GM12878 (cell line): Measurements from ENCODE around the gene COL9A2. TPM values are rescaled to one million over a fixed set of nuclear protein-coding genes. Genes with fewer than 3 reads are reported as not detected.
A peak's percentile ranks its signal among the peaks of the same experiment; 100 is the strongest.

Experiments
- ATAC-seq: fragments of 200-7000 bp; cut with Tn5 transposase; 3 replicates; pipeline ENCODE4 v1.9.1; 2020; ENCODE audit warnings: mild to moderate bottlenecking, moderate library complexity
- BruUV-seq: library from RNA; stranded (reverse); fragments of 400-500 nt; replicated peaks from 2 replicates; lab custom pipeline; 2021; lab: Mats Ljungman, UMichigan
- CTCF ChIA-PET: fragments of 300-600 bp; sonication (Branson Sonifier 250); formaldehyde crosslinking; extraction: SDS; loops from one replicate; lab custom pipeline; 2021; ENCODE audit warnings: inconsistent platforms; lab: Yijun Ruan, JAX
- POLR2A ChIA-PET: fragments of 350-600 bp; formaldehyde crosslinking; extraction: SDS; loops from one replicate; lab custom pipeline; 2021; ENCODE audit warnings: inconsistent platforms; lab: Charles Lee
- RAD21 ChIA-PET: fragments of 300-600 bp; sonication (Branson Sonifier 250); formaldehyde crosslinking; loops from one replicate; lab custom pipeline; 2023; ENCODE audit warnings: antibody characterized with exemption; ENCODE audit not compliant: unreplicated experiment; lab: Charles Lee
- SMC1A ChIA-PET: fragments of 300-600 bp; sonication (Branson Sonifier 250); formaldehyde crosslinking; loops from one replicate; lab custom pipeline; 2023; ENCODE audit not compliant: unreplicated experiment, uncharacterized antibody; lab: Charles Lee
- DNase-seq: peaks from one replicate; pipeline ENCODE4 v3.0.0-alpha.2; 2011; ENCODE audit warnings: low read depth, low spot score
- FAIRE-seq: peaks from 3 replicates; lab custom pipeline; 2011; peaks lifted over from hg19 to GRCh38; lab: Jason Lieb, UNC
- H2AFZ ChIP-seq: 2 replicates; pipeline ENCODE4 v1.6.0; 2011; ENCODE audit warnings: low read depth, low read length, control low read depth; ENCODE audit not compliant: control insufficient read depth
- H3K27ac ChIP-seq: 2 replicates; pipeline ENCODE4 v1.5.1; 2011; ENCODE audit warnings: control low read depth; ENCODE audit not compliant: control insufficient read depth, insufficient read depth
- H3K27me3 ChIP-seq, 2 experiments: replicated peaks in 1 of 2; 2 replicates each; pipeline versions ENCODE4 v1.6.0 to v1.6.1; 2011; ENCODE audit warnings: low read length in 1 of 2; ENCODE audit not compliant: control insufficient read depth in 2 of 2, insufficient read depth in 2 of 2
- H3K36me3 ChIP-seq, 2 experiments: 2 replicates each; pipeline ENCODE4 v1.5.1; 2011; ENCODE audit warnings: low read length in 1 of 2; ENCODE audit not compliant: control insufficient read depth in 2 of 2, insufficient read depth in 2 of 2
- H3K4me1 ChIP-seq: 2 replicates; pipeline ENCODE4 v1.6.1; 2011; ENCODE audit warnings: mild to moderate bottlenecking, low read length, moderate library complexity, mixed read lengths; ENCODE audit not compliant: control insufficient read depth, insufficient read depth
- H3K4me2 ChIP-seq: 2 replicates; pipeline ENCODE4 v1.6.0; 2011; ENCODE audit warnings: control low read depth; ENCODE audit not compliant: control insufficient read depth, insufficient read depth
- H3K4me3 ChIP-seq: fragments of 200-600 bp; sonication (generic); 2 replicates; pipeline ENCODE4 v1.5.1; 2016
- H3K79me2 ChIP-seq: 2 replicates; pipeline ENCODE4 v1.6.0; 2011; ENCODE audit warnings: low read length; ENCODE audit not compliant: control insufficient read depth, insufficient read depth
- H3K9ac ChIP-seq: 2 replicates; pipeline ENCODE4 v1.8.0; 2011; ENCODE audit warnings: low read length, control low read depth, mixed read lengths; ENCODE audit not compliant: control insufficient read depth, insufficient read depth
- H3K9me3 ChIP-seq: replicated peaks from 3 replicates; pipeline ENCODE4 v1.5.1; 2011; ENCODE audit warnings: mild to moderate bottlenecking, low read length; ENCODE audit not compliant: control insufficient read depth, insufficient read depth
- H4K20me1 ChIP-seq: 2 replicates; pipeline ENCODE4 v1.6.0; 2011; ENCODE audit not compliant: control insufficient read depth, insufficient read depth
- CBX5 ChIP-seq: sonication (generic); IDR thresholded peaks from 2 replicates; pipeline ENCODE4 v1.6.1; 2016; ENCODE audit warnings: low read depth, moderate library complexity, mild to moderate bottlenecking, inconsistent platforms
- HDGF ChIP-seq: fragments of 450-650 bp; IDR thresholded peaks from 2 replicates; pipeline ENCODE4 v1.6.1; 2016; ENCODE audit warnings: antibody characterized with exemption
- MTA2 ChIP-seq: fragments of 450-650 bp; IDR thresholded peaks from 2 replicates; pipeline ENCODE4 v1.6.1; 2016; ENCODE audit warnings: low read depth, mild to moderate bottlenecking, moderate library complexity
- STAT3 ChIP-seq: IDR thresholded peaks from 2 replicates; pipeline ENCODE4 v1.6.1; 2011; ENCODE audit warnings: low read depth, low read length, improper control_type of control experiment
- WGBS: methylation state at CpG from one replicate; pipeline ENCODE4 v1.1.6; 2016; ENCODE audit warnings: low lambda C conversion rate; ENCODE audit not compliant: insufficient replicate concordance, insufficient coverage; ENCODE audit errors: missing lambda C conversion rate; 5-methylcytosine and 5-hydroxymethylcytosine counted together
- in situ Hi-C: fragments of 300-500 bp; cut with MboI; formaldehyde crosslinking; loops from 9 replicates; pipeline ENCODE4 v1.14.3; 2018; ENCODE audit warnings: mixed read lengths
- intact Hi-C: fragments of 100-400 bp; cut with micrococcal nuclease; formaldehyde crosslinking; loops from one replicate; pipeline ENCODE4 v1.14.2; 2022; ENCODE audit not compliant: unreplicated experiment
- polyA plus RNA-seq, 11 experiments: library from polyadenylated mRNA; depleted of rRNA in 4 of 11; unstranded in 6 of 11; stranded (reverse) in 5 of 11; fragments of >200 nt; fragmentation: Nextera tagmentation in 4 of 11; fragmentation: Illumina TruSeq in 1 of 11; extraction: Ambion mirVana in 4 of 11; extraction: Trizol in 1 of 11; gene quantifications; 1 replicate in 1 of 11; 2 replicates in 10 of 11; pipeline versions ENCODE4 v1.2.1 to v1.2.3, GENCODE V29; 2011 to 2016; ENCODE audit warnings: inconsistent platforms in 2 of 11, missing spikeins in 2 of 11, low read depth in 1 of 11
- total RNA-seq, 4 experiments: library from RNA; depleted of rRNA in 3 of 4; stranded (reverse); fragments of >200 nt in 3 of 4; fragmentation: Illumina TruSeq in 1 of 4; extraction: Trizol in 1 of 4; gene quantifications; 2 replicates each; pipeline versions ENCODE4 v1.2.1 to v1.2.3, GENCODE V29; 2013 to 2021
- TF ChIP-seq, protein P1 (sequence below): fragments of 450-650 bp; IDR thresholded peaks from 2 replicates; pipeline ENCODE4 v1.6.1; 2016; ENCODE audit warnings: mild to moderate bottlenecking, moderate library complexity, borderline replicate concordance
- TF ChIP-seq, protein P2 (sequence below): fragments of 450-650 bp; IDR thresholded peaks from 2 replicates; pipeline ENCODE4 v1.6.1; 2017; ENCODE audit warnings: low read depth, mild to moderate bottlenecking, moderate library complexity

The COL9A2 gene
- total and polyA plus RNA-seq, 10 of the 15 experiments (the other 5 are each of a cell fraction or from before 2014, with no cell fraction given), result 3.1 to 63.3 (median 22.4) TPM

DNA sequence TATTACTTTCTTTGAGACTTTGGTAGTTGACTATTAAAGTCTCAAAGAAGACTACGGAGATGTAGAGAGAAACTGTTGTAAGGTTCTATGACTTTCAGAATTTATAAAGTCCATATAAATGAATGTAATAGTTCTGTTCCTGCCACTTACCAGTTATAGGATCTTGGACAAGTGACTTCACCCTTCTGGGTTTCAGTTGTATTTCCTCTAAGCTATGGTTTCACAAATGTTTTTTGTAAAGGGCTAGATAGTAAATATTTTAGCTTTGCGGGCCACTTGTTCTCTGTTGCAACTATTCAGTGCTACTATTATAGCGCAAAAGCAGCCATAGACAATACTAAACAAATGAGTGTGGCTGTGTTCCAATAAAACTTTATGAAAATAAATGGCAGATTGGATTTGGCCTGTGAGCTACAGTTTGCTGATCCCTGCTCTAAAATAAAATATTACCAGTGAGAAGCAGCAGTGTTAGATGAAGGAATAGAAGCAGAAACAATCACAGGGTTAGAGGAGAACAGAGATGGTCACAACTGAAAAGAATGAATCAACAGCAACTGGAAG, 44.4 kb downstream of the COL9A2 start (continued):
- TF ChIP-seq, protein P1, sequence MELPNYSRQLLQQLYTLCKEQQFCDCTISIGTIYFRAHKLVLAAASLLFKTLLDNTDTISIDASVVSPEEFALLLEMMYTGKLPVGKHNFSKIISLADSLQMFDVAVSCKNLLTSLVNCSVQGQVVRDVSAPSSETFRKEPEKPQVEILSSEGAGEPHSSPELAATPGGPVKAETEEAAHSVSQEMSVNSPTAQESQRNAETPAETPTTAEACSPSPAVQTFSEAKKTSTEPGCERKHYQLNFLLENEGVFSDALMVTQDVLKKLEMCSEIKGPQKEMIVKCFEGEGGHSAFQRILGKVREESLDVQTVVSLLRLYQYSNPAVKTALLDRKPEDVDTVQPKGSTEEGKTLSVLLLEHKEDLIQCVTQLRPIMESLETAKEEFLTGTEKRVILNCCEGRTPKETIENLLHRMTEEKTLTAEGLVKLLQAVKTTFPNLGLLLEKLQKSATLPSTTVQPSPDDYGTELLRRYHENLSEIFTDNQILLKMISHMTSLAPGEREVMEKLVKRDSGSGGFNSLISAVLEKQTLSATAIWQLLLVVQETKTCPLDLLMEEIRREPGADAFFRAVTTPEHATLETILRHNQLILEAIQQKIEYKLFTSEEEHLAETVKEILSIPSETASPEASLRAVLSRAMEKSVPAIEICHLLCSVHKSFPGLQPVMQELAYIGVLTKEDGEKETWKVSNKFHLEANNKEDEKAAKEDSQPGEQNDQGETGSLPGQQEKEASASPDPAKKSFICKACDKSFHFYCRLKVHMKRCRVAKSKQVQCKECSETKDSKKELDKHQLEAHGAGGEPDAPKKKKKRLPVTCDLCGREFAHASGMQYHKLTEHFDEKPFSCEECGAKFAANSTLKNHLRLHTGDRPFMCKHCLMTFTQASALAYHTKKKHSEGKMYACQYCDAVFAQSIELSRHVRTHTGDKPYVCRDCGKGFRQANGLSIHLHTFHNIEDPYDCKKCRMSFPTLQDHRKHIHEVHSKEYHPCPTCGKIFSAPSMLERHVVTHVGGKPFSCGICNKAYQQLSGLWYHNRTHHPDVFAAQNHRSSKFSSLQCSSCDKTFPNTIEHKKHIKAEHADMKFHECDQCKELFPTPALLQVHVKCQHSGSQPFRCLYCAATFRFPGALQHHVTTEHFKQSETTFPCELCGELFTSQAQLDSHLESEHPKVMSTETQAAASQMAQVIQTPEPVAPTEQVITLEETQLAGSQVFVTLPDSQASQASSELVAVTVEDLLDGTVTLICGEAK, result peak; percentile 68
- TF ChIP-seq, all 136 proteins: peak for 6

DNA sequence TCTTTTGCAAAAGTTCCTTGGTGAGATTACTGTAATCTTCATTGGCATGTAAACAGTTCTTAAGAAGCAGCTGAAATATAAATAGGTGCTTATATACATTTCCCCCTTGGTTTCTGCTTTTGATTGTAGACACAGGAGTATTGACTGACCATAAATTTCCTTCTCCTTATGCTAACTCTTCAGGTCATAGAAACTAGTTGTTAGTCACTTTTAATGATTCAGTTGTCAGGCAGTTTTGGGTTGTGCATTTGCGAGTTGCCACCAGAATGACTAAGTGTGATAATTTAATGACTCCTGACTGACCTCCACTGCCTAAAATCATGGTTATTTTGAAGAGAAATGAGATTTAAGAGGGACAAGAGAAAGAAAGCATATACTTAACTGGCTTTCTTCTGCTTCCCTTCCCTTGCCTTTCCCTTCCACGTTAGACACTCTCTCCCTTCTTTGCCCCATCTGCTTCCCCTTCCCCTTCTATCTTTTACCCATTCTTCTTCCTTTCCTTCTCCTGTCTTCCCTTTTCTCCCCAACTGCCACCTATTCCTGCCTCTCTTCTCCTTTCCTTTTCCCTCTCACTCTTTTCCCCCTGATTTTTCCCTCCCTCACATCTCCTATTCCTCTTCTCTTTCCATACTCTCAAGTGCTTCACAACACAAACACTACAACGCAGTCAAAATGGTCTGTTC, 46.8 kb downstream of the COL9A2 start:
- no TSS peak for BruUV-seq
- H3K4me3 ChIP-seq, result no peak overlapping the region
- ATAC-seq, result peak; percentile 55
- FAIRE-seq, result no peak
- in situ Hi-C loops (no loop called here), intact Hi-C loops (no loop called here)
- no peaks in the 10 kb centered on the region for H3K27me3 ChIP-seq
- CTCF ChIA-PET, result interaction anchor here (0.8 to 1.5 kb wide), 3 partner anchors 46 to 135 kb away, joined by 3 to 5 read pairs (median 5); no protein-coding TSS in a partner anchor
- H3K4me2 ChIP-seq, result no peak overlapping the region
- peaks cover 5% of the 10 kb centered on the region; the same call in 1 of the 2 replicates for H3K4me1 ChIP-seq
- no peak overlapping the region for H3K27ac ChIP-seq
- POLR2A ChIA-PET, result no interaction called here
- SMC1A ChIA-PET, result interaction anchor here (0.7 to 2.0 kb wide), 5 partner anchors 12 to 87 kb away, joined by 3 to 7 read pairs (median 5); partner anchors contain the start of gene ZMPSTE24
- no peak for DNase-seq
- TF ChIP-seq HDGF, result 0 out of 2 replicates have a peak, but pooled peaks have one; percentile 28
- TF ChIP-seq MTA2, result peak; percentile 67
- TF ChIP-seq, protein P2, sequence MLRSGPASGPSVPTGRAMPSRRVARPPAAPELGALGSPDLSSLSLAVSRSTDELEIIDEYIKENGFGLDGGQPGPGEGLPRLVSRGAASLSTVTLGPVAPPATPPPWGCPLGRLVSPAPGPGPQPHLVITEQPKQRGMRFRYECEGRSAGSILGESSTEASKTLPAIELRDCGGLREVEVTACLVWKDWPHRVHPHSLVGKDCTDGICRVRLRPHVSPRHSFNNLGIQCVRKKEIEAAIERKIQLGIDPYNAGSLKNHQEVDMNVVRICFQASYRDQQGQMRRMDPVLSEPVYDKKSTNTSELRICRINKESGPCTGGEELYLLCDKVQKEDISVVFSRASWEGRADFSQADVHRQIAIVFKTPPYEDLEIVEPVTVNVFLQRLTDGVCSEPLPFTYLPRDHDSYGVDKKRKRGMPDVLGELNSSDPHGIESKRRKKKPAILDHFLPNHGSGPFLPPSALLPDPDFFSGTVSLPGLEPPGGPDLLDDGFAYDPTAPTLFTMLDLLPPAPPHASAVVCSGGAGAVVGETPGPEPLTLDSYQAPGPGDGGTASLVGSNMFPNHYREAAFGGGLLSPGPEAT, result no peak
- no peak for TF ChIP-seq CBX5
- TF ChIP-seq STAT3, result no peak
- TF ChIP-seq, all 136 proteins: peak for 2
- H3K9ac ChIP-seq, result no peak overlapping the region
- H4K20me1 ChIP-seq, result no peaks in the 10 kb centered on the region
- no peaks in the 10 kb centered on the region for H3K9me3 ChIP-seq
- WGBS, result 0% methylated on average over 3 of the region's 3 CpGs
- RAD21 ChIA-PET, result no interaction called here
- H2AFZ ChIP-seq, result no peak overlapping the region
- peaks cover 2 to 17% of the 10 kb centered on the region in 2 experiments; a peak in 3 of 4 replicates for H3K36me3 ChIP-seq
- H3K79me2 ChIP-seq, result no peaks in the 10 kb centered on the region
